Ascending aorta (tissue), 2 donors: ENCODE results near the gene NDUFB8. TPM values are rescaled to one million over a fixed set of nuclear protein-coding genes. Genes with fewer than 3 reads are reported as not detected.

Experiments used
- DNase-seq, 2 donors: peaks; one replicate each; pipeline ENCODE4 v3.0.0-alpha.2; 2019; ENCODE audit warnings: low spot score in 2 of 2
- H3K27ac ChIP-seq, 2 donors: fragments of 200-600 bp; sonication (generic); one replicate each; pipeline ENCODE4 v1.5.1; 2016 to 2017; ENCODE audit warnings: mild to moderate bottlenecking in 1 of 2
- H3K27me3 ChIP-seq: fragments of 200-600 bp; sonication (generic); one replicate; pipeline ENCODE4 v1.5.1; 2017
- H3K36me3 ChIP-seq, 2 donors: fragments of 200-600 bp; sonication (generic); one replicate each; pipeline ENCODE4 v1.5.1; 2016
- H3K4me1 ChIP-seq, 2 donors: fragments of 200-600 bp; sonication (generic); one replicate each; pipeline ENCODE4 v1.5.1; 2016 to 2017; ENCODE audit warnings: mild to moderate bottlenecking in 1 of 2
- H3K4me3 ChIP-seq, 2 donors: fragments of 200-600 bp; sonication (generic); one replicate each; pipeline ENCODE4 v1.5.1; 2016 to 2017; ENCODE audit warnings: mild to moderate bottlenecking in 1 of 2
- H3K9me3 ChIP-seq, 2 donors: fragments of 200-600 bp; sonication (generic); one replicate each; pipeline ENCODE4 v1.5.1; 2016
- intact Hi-C: fragments of 100-400 bp; cut with DNase I; formaldehyde crosslinking; loops from one replicate; pipeline ENCODE4 v1.15.1; 2023
- total RNA-seq: library from RNA; depleted of rRNA; stranded (reverse); fragments of >200 nt; gene quantifications from one replicate; pipeline ENCODE4 v1.1.0, GENCODE V29; 2016
- TF ChIP-seq, protein P1 (sequence below), 3 experiments: fragments of 200-600 bp in 2 of 3; fragments of 450-650 bp in 1 of 3; sonication (generic) in 2 of 3; IDR thresholded peaks; one replicate each; pipeline ENCODE4 v1.5.1; 2016 to 2019; ENCODE audit warnings: antibody characterized with exemption in 3 of 3, mild to moderate bottlenecking in 1 of 3, moderate library complexity in 1 of 3

NDUFB8 gene
- total RNA-seq, 1 donor from 2014 or later = 71.1 TPM

DNA sequence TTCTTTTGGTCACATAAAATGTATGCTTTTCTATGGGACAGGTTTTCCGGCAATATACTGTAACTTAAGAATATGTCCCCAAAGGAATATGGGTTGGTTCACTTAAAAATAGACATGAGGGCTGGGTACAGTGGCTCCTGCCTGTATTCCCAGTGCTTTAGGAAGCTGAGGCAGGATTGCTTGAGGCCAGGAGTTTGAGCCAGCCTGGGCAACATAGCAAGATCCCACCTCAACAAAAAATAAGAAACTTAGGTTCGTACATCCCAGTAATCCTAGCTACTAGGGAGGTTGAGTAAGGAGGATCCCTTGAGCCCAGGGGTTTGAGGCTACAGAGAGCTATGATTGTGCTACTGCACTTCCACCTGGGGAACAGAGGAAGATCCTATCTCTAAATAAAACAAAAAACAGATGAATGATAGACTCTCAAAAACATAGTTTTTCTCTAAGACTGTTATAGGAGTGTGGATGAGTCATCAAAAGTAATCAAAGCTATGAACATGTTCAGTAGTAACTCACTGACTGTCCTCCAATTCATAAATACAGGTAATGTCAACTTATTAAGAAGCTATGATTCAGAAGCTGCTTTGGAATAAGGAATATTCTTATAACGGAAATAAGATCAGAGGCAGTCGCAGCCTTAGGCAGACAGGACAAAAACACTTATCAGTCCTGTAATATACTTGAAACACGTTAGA lies 7.4 kb downstream of the NDUFB8 start:
- H3K4me1 ChIP-seq = no peaks in the 10 kb centered on the region
- H3K27ac ChIP-seq = no peak overlapping the region
- intact Hi-C loops = loop anchor here (10.0 kb wide), 1 partner anchor 677 kb away; no protein-coding TSS in a partner anchor
- no peak overlapping the region for H3K4me3 ChIP-seq
- no peaks in the 10 kb centered on the region for H3K9me3 ChIP-seq
- no peak for DNase-seq
- peaks cover 26 to 40% of the 10 kb centered on the region in 2 donors for H3K36me3 ChIP-seq
- no peaks in the 10 kb centered on the region for H3K27me3 ChIP-seq
- TF ChIP-seq, protein P1, sequence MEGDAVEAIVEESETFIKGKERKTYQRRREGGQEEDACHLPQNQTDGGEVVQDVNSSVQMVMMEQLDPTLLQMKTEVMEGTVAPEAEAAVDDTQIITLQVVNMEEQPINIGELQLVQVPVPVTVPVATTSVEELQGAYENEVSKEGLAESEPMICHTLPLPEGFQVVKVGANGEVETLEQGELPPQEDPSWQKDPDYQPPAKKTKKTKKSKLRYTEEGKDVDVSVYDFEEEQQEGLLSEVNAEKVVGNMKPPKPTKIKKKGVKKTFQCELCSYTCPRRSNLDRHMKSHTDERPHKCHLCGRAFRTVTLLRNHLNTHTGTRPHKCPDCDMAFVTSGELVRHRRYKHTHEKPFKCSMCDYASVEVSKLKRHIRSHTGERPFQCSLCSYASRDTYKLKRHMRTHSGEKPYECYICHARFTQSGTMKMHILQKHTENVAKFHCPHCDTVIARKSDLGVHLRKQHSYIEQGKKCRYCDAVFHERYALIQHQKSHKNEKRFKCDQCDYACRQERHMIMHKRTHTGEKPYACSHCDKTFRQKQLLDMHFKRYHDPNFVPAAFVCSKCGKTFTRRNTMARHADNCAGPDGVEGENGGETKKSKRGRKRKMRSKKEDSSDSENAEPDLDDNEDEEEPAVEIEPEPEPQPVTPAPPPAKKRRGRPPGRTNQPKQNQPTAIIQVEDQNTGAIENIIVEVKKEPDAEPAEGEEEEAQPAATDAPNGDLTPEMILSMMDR (IDR thresholded peaks at IDR 0.05) = no peak

GRCh38 chr10:100520811-100521210 lies 8.9 kb downstream of the NDUFB8 start:
- peaks cover 16 to 29% of the 10 kb centered on the region in 2 donors for H3K36me3 ChIP-seq
- H3K9me3 ChIP-seq = no peaks in the 10 kb centered on the region
- H3K4me1 ChIP-seq = no peaks in the 10 kb centered on the region
- intact Hi-C loops = loop anchor here (10.0 kb wide), 1 partner anchor 676 kb away; no protein-coding TSS in a partner anchor
- H3K27me3 ChIP-seq = no peaks in the 10 kb centered on the region
- TF ChIP-seq, protein P1 (IDR thresholded peaks at IDR 0.05) = no peak
- no peak for DNase-seq
- H3K27ac ChIP-seq = no peak overlapping the region
- no peak overlapping the region for H3K4me3 ChIP-seq

DNA sequence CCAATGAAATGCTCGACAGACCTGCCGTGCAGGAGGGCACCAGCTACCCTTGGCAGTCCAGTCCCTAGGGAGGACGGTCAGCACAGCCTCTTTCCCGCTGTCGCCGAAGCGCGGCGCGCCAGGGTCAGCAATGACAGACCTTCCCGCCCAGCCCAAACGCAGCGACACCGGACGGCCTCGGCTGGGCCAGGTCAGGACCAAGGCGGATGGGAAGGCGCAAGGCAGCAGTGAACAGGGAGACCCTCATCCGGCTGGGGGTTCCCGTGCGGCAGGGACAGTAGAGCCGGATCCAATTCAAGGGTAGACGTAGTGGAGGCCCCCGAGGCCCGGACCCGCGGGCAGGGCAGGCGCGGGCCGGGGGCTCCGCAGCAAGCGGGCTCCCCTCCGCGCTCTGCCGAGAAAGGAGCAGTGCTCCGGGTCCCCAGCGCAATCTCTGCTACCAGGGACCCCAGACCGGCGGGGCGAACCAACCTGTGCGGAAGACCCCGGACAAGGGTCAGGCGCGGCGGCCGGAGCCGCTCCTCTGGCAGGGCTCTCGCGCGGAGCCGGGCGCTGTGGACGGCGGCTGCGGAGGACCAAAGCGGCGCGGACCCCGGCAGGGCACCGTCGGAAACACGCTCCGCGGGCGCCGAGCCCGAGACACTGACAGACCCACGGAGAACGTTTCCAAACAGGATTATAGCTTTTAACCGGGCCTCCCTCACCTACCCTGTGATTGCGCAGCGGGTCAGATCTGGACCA lies 10.2 kb downstream of the NDUFB8 start, which contains the start of gene SEC31B:
Gene SEC31B (minus strand): TSS at position 551 of the 741 bp plus-strand sequence. CDS start 2,909 bp downstream, outside the sequence.
- TF ChIP-seq, protein P1 (IDR thresholded peaks at IDR 0.05) = no peak
- Histone ChIP-seq H3K27ac (peak within 1 kb of the TSS in 1 of 2 donors; percentile 13), H3K4me3 (peak within 1 kb of the TSS; percentile 48 to 73), H3K4me1 (no peaks in the 10 kb centered on the region), H3K9me3 (no peaks in the 10 kb centered on the region), H3K36me3 (peaks cover 8 to 16% of the 10 kb centered on the region in 2 donors), H3K27me3 (no peaks in the 10 kb centered on the region)
- intact Hi-C loops = loop anchor here (2.0 to 10.0 kb wide), 4 partner anchors 37 to 675 kb away; no protein-coding TSS in a partner anchor
- peak in 1 of 2 donors; percentile 67 for DNase-seq

GRCh38 chr10:100518761-100519241 lies 10.9 kb downstream of the NDUFB8 start:
- intact Hi-C loops = loop anchor here (2.0 to 5.0 kb wide), 3 partner anchors 36 to 180 kb away; no protein-coding TSS in a partner anchor
- no peaks in the 10 kb centered on the region for H3K9me3 ChIP-seq
- H3K4me1 ChIP-seq = no peaks in the 10 kb centered on the region
- DNase-seq = peak in 1 of 2 donors; percentile 81
- H3K27ac ChIP-seq = peak overlapping the region in 1 of 2 donors; percentile 13
- no peaks in the 10 kb centered on the region for H3K27me3 ChIP-seq
- peak overlapping the region; percentile 48 to 73 for H3K4me3 ChIP-seq
- TF ChIP-seq, protein P1 (IDR thresholded peaks at IDR 0.05) = peak; percentile 36 to 73 (median 59)
- peaks cover 6 to 9% of the 10 kb centered on the region in 2 donors for H3K36me3 ChIP-seq

- Histone ChIP-seq H3K9me3 (no peaks in the 10 kb centered on the region), H3K27me3 (no peaks in the 10 kb centered on the region), H3K27ac (no peak overlapping the region), H3K4me1 (no peaks in the 10 kb centered on the region), H3K4me3 (no peak overlapping the region), H3K36me3 (peaks cover 0 to 9% of the 10 kb centered on the region in 2 donors)
- TF ChIP-seq, protein P1 (IDR thresholded peaks at IDR 0.05) = no peak
- no peak for DNase-seq
- intact Hi-C loops = loop anchor here (5.0 kb wide), 1 partner anchor 85 kb away; no protein-coding TSS in a partner anchor
Observed at GRCh38 chr10:100516847-100517246, 12.8 kb downstream of the NDUFB8 start.
